Gastroesophageal sphincter (tissue), 4 donors: Measurements from ENCODE around the gene CEP162. TPM values are rescaled to one million over a fixed set of nuclear protein-coding genes. Genes with fewer than 3 reads are reported as not detected.

Experiments used
- ATAC-seq: fragments of 150-250 bp; one replicate; pipeline ENCODE4 v1.9.1; 2016; ENCODE audit warnings: mild to moderate bottlenecking, moderate library complexity
- H3K27ac ChIP-seq, 4 donors: fragments of 200-600 bp; sonication (generic) in 3 of 4; 1 replicate in 3 of 4; 2 replicates in 1 of 4; pipeline ENCODE4 v1.5.1; 2016 to 2019
- H3K27me3 ChIP-seq: fragments of 200-600 bp; sonication (generic); one replicate; pipeline ENCODE4 v1.5.1; 2019
- H3K36me3 ChIP-seq, 2 donors: fragments of 200-600 bp; sonication (generic); one replicate each; pipeline ENCODE4 v1.5.1; 2019; ENCODE audit warnings: control low read depth in 1 of 2
- H3K4me1 ChIP-seq, 3 donors: fragments of 200-600 bp; sonication (generic); 1 replicate in 2 of 3; 2 replicates in 1 of 3; pipeline ENCODE4 v1.5.1; 2016 to 2019; ENCODE audit warnings: control low read depth in 2 of 3
- H3K4me3 ChIP-seq, 2 donors: fragments of 200-600 bp; sonication (generic); one replicate each; pipeline ENCODE4 v1.5.1; 2019; ENCODE audit warnings: mild to moderate bottlenecking in 1 of 2, moderate library complexity in 1 of 2
- H3K9me3 ChIP-seq, 3 donors: fragments of 200-600 bp; sonication (generic); one replicate each; pipeline ENCODE4 v1.5.1; 2017 to 2019; ENCODE audit warnings: control low read depth in 2 of 3
- CTCF ChIP-seq, 4 experiments: fragments of 200-600 bp in 2 of 4; fragments of 450-650 bp in 2 of 4; sonication (generic) in 1 of 4; IDR thresholded peaks; one replicate each; pipeline ENCODE4 v1.5.1; 2017 to 2019; ENCODE audit warnings: antibody characterized with exemption in 4 of 4, mild to moderate bottlenecking in 2 of 4, moderate library complexity in 2 of 4
- EP300 ChIP-seq: sonication (generic); formaldehyde crosslinking; IDR thresholded peaks from one replicate; pipeline ENCODE4 v1.6.1; 2017; ENCODE audit warnings: antibody characterized with exemption, mild to moderate bottlenecking
- POLR2A ChIP-seq, 2 donors: fragments of 450-650 bp; IDR thresholded peaks; one replicate each; pipeline ENCODE4 v1.6.1; 2017; ENCODE audit warnings: antibody characterized with exemption in 2 of 2, mild to moderate bottlenecking in 2 of 2, moderate library complexity in 1 of 2
- POLR2AphosphoS5 ChIP-seq: sonication (generic); formaldehyde crosslinking; IDR thresholded peaks from one replicate; pipeline ENCODE4 v1.6.1; 2017; ENCODE audit warnings: antibody characterized with exemption
- WGBS, 2 donors: methylation state at CpG; one replicate each; pipeline ENCODE4 v1.1.5; 2018; ENCODE audit warnings: low coverage in 1 of 2; 5-methylcytosine and 5-hydroxymethylcytosine counted together
- total RNA-seq, 4 donors: library from RNA; depleted of rRNA; stranded (reverse); fragments of >200 nt; gene quantifications; one replicate each; pipeline ENCODE4 v1.1.0, GENCODE V29; 2016

CEP162 gene
- total RNA-seq, 4 donors from 2014 or later: 5.2 to 19.0 (median 9.5) TPM

GRCh38 chr6:84260926-84261325 lies 33.5 kb upstream of the CEP162 start:
- Histone ChIP-seq H3K9me3 (no peaks in the 10 kb centered on the region), H3K4me1 (no peaks in the 10 kb centered on the region), H3K36me3 (no peaks in the 10 kb centered on the region), H3K27ac (no peak overlapping the region), H3K27me3 (peaks cover 6% of the 10 kb centered on the region), H3K4me3 (no peak overlapping the region)
- WGBS, 2 donors: 82 to 88% methylated on average over 3 of the region's 3 CpGs
- ATAC-seq: no peak
- TF ChIP-seq CTCF (IDR thresholded peaks at IDR 0.05) (no peak), POLR2AphosphoS5 (no peak), EP300 (no peak), POLR2A (IDR thresholded peaks at IDR 0.05) (no peak)

GRCh38 chr6:84260196-84260595 lies 32.8 kb upstream of the CEP162 start:
- H3K9me3 ChIP-seq: no peaks in the 10 kb centered on the region
- peaks cover 6% of the 10 kb centered on the region for H3K27me3 ChIP-seq
- no peak overlapping the region for H3K4me3 ChIP-seq
- 46 to 57% methylated on average over 3 to 4 of the region's 4 CpGs for WGBS, 2 donors
- no peak overlapping the region for H3K27ac ChIP-seq
- no peaks in the 10 kb centered on the region for H3K36me3 ChIP-seq
- no peaks in the 10 kb centered on the region for H3K4me1 ChIP-seq
- ATAC-seq: no peak
- no peak for TF ChIP-seq POLR2A (IDR thresholded peaks at IDR 0.05)
- no peak for TF ChIP-seq POLR2AphosphoS5
- TF ChIP-seq EP300: no peak
- TF ChIP-seq CTCF (IDR thresholded peaks at IDR 0.05): no peak

- Histone ChIP-seq H3K4me1 (no peaks in the 10 kb centered on the region), H3K27ac (no peak overlapping the region), H3K9me3 (no peaks in the 10 kb centered on the region), H3K36me3 (no peaks in the 10 kb centered on the region), H3K4me3 (no peak overlapping the region), H3K27me3 (peaks cover 6% of the 10 kb centered on the region)
- ATAC-seq: no peak
- WGBS, 2 donors: 72% methylated on average over 4 of the region's 4 CpGs; no CpG with 5 or more reads in 1 of the 2 donors
- TF ChIP-seq EP300: no peak
- no peak for TF ChIP-seq POLR2A (IDR thresholded peaks at IDR 0.05)
- no peak for TF ChIP-seq POLR2AphosphoS5
- TF ChIP-seq CTCF (IDR thresholded peaks at IDR 0.05): no peak
Observed at GRCh38 chr6:84258866-84259265, 31.4 kb upstream of the CEP162 start.

- Histone ChIP-seq H3K4me3 (no peak overlapping the region), H3K4me1 (no peaks in the 10 kb centered on the region), H3K27ac (no peak overlapping the region), H3K36me3 (no peaks in the 10 kb centered on the region), H3K9me3 (no peaks in the 10 kb centered on the region), H3K27me3 (peaks cover 3% of the 10 kb centered on the region)
- no peak for TF ChIP-seq POLR2AphosphoS5
- no peak for TF ChIP-seq EP300
- no peak for TF ChIP-seq POLR2A (IDR thresholded peaks at IDR 0.05)
- no peak for TF ChIP-seq CTCF (IDR thresholded peaks at IDR 0.05)
- no peak for ATAC-seq
- 17 to 36% methylated on average over 2 of the region's 2 CpGs for WGBS, 2 donors
Observed at GRCh38 chr6:84258268-84258667, 30.8 kb upstream of the CEP162 start.

GRCh38 chr6:84255641-84256040 lies 28.2 kb upstream of the CEP162 start:
- Histone ChIP-seq H3K4me3 (no peak overlapping the region), H3K4me1 (no peaks in the 10 kb centered on the region), H3K9me3 (no peaks in the 10 kb centered on the region), H3K27ac (no peak overlapping the region), H3K27me3 (peaks cover 4% of the 10 kb centered on the region), H3K36me3 (no peaks in the 10 kb centered on the region)
- no peak for ATAC-seq
- no peak for TF ChIP-seq POLR2AphosphoS5
- no peak for TF ChIP-seq CTCF (IDR thresholded peaks at IDR 0.05)
- TF ChIP-seq POLR2A (IDR thresholded peaks at IDR 0.05): no peak
- TF ChIP-seq EP300: no peak
